Heart right ventricle (tissue), 16 donors: ENCODE data around the gene SLC44A5. TPM values are rescaled to one million over a fixed set of nuclear protein-coding genes. Genes with fewer than 3 reads are reported as not detected.

Source experiments
- ATAC-seq, 8 donors: fragments of 200-7000 bp; cut with Tn5 transposase; one replicate each; pipeline ENCODE4 v1.9.1; 2020; ENCODE audit warnings: mild to moderate bottlenecking in 8 of 8, moderate library complexity in 8 of 8, moderate number of reproducible peaks in 1 of 8
- DNase-seq, 2 donors: peaks; one replicate each; pipeline ENCODE4 v3.0.0-alpha.2; 2020
- H3K27ac ChIP-seq, 10 donors: fragments of 200-600 bp; sonication (generic) in 2 of 10; one replicate each; pipeline versions ENCODE4 v1.5.0 to v1.8.0; 2020 to 2022; ENCODE audit warnings: mild to moderate bottlenecking in 3 of 10
- H3K27me3 ChIP-seq, 7 donors: fragments of 200-600 bp; one replicate each; pipeline ENCODE4 v1.8.0; 2021 to 2022; ENCODE audit warnings: mild to moderate bottlenecking in 2 of 7
- H3K36me3 ChIP-seq, 9 donors: fragments of 200-600 bp; sonication (generic) in 1 of 9; one replicate each; pipeline versions ENCODE4 v1.5.0 to v1.8.0; 2020 to 2022; ENCODE audit warnings: mild to moderate bottlenecking in 2 of 9
- H3K4me1 ChIP-seq, 9 donors: fragments of 200-600 bp; sonication (generic) in 1 of 9; one replicate each; pipeline versions ENCODE4 v1.5.0 to v1.8.0; 2020 to 2022; ENCODE audit warnings: mild to moderate bottlenecking in 4 of 9
- H3K4me3 ChIP-seq, 10 donors: fragments of 200-600 bp; sonication (generic) in 2 of 10; one replicate each; pipeline versions ENCODE4 v1.5.0 to v1.8.0; 2020 to 2022; ENCODE audit warnings: mild to moderate bottlenecking in 7 of 10, moderate library complexity in 2 of 10
- H3K9me3 ChIP-seq, 11 donors: fragments of 200-600 bp in 10 of 11; sonication (generic) in 2 of 11; one replicate each; pipeline versions ENCODE4 v1.5.0 to v1.8.0; 2013 to 2022; ENCODE audit warnings: mild to moderate bottlenecking in 2 of 11, control low read depth in 1 of 11, moderate library complexity in 1 of 11
- CTCF ChIP-seq, 9 donors: fragments of 200-600 bp; sonication (generic) in 2 of 9; IDR thresholded peaks; one replicate each; pipeline versions ENCODE4 v1.5.0 to v1.8.0; 2021 to 2022; ENCODE audit warnings: antibody characterized with exemption in 9 of 9, mild to moderate bottlenecking in 5 of 9, moderate library complexity in 1 of 9
- WGBS, 2 donors: extraction: QIAGEN DNeasy Blood & Tissue Kit; methylation state at CpG; one replicate each; pipeline ENCODE4 v1.1.7; 2013; ENCODE audit warnings: inconsistent platforms in 1 of 2; 5-methylcytosine and 5-hydroxymethylcytosine counted together
- intact Hi-C, 10 donors: fragments of 100-400 bp; cut with DNase I; formaldehyde crosslinking; loops; one replicate each; pipeline versions ENCODE4 v1.11.1 to v1.14.2; 2022
- polyA plus RNA-seq, 2 donors: library from polyadenylated mRNA; stranded (reverse); fragments of 200-250 nt; gene quantifications; one replicate each; pipeline ENCODE4 v1.2.3, GENCODE V29; 2013
- total RNA-seq, 10 donors: library from RNA; stranded (reverse); fragmentation: NEBNext Ultra II Directional in 3 of 10; extraction: Animal tissue kit (Norgen Biotek cat#: 25700) in 3 of 10; gene quantifications; one replicate each; pipeline versions ENCODE4 v1.2.1 to v1.2.4, GENCODE V29; 2021 to 2023
- donor health status: Arrhythmogenic right ventricular cardiomyopathy.
- donor health status: ischemic (EF 13 %, LVEDD 7.1; RV severe dilation, severe dysfunction).
- donor health status: healthy with polysubstance abuse.
- donor health status: DM: no; HTN: yes; CAD: no.
- donor health status: DM: no; HTN: no; CAD: no.
- donor health status: ischemic (EF 25% LVEDD 6.9; RV normal size, moderate dysfunction).
- donor health status: ischemic (EF 25% LVEDD 5.7; RV mildly dilated, moderate dysfunction).
- donor health status: healthy.
- donor health status: DM: yes; HTN: yes; CAD: no.
- donor health status: Ischemic cardiomyopathy.
- donor health status: ischemic (EF 35%, LVEDD 5.7; RV mildly dilated, moderate dysfunction).
- donor health status: nonischemic (EF 11% LVEDD 7.7; RV severe dilation, severe dysfunction).
- donor health status: DM: yes; HTN: yes; CAD: no.
- donor health status: PGD.
- donor health status: ischemic (EF 29% LVEDD 5.4; RV normal size, mild dysfunction).
- donor health status: nonischemic (EF 23%, LVEDD 6.1; RV moderate dilation, normal function).

The SLC44A5 gene
- total and polyA plus RNA-seq, 12 donors = 0.10 to 4.8 (median 1.5) TPM

- 27 to 34% methylated on average over 3 of the region's 3 CpGs for WGBS, 2 donors
- intact Hi-C loops = loop anchor here in 1 of 10 donors (10.0 kb wide), 1 partner anchor 400 kb away; no protein-coding TSS in a partner anchor
- TF ChIP-seq CTCF (IDR thresholded peaks at IDR 0.05) = no peak
These were observed 376.4 kb downstream of the SLC44A5 start for GRCh38 chr1:75234562-75234961.

GRCh38 chr1:75233302-75233929, 377.5 kb downstream of the SLC44A5 start:
- Histone ChIP-seq H3K4me1 (no peaks in the 10 kb centered on the region), H3K27ac (no peak overlapping the region), H3K36me3 (no peaks in the 10 kb centered on the region), H3K9me3 (no peaks in the 10 kb centered on the region), H3K4me3 (no peak overlapping the region), H3K27me3 (no peaks in the 10 kb centered on the region)
- intact Hi-C loops = loop anchor here in 1 of 10 donors (10.0 kb wide), 1 partner anchor 401 kb away; no protein-coding TSS in a partner anchor
- ATAC-seq = peak in 1 of 8 donors; percentile 45
- 12 to 15% methylated on average over 11 of the region's 11 CpGs for whole genome bisulfite sequencing, 2 donors
- no peak for DNase-seq
- peak in 8 of 9 donors; percentile 10 to 66 (median 57) for TF ChIP-seq CTCF (IDR thresholded peaks at IDR 0.05)

More at GRCh38 chr1:75234562-75234961, 376.4 kb downstream of the SLC44A5 start:
- no peak overlapping the region for H3K4me3 ChIP-seq
- H3K27me3 ChIP-seq = no peaks in the 10 kb centered on the region
- no peak for ATAC-seq
- H3K4me1 ChIP-seq = no peaks in the 10 kb centered on the region
- H3K9me3 ChIP-seq = no peaks in the 10 kb centered on the region
- H3K36me3 ChIP-seq = no peaks in the 10 kb centered on the region
- no peak for DNase-seq
- no peak overlapping the region for H3K27ac ChIP-seq

- no peak for DNase-seq
- H3K4me1 ChIP-seq = no peaks in the 10 kb centered on the region
- no peaks in the 10 kb centered on the region for H3K9me3 ChIP-seq
- TF ChIP-seq CTCF (IDR thresholded peaks at IDR 0.05) = no peak
- H3K36me3 ChIP-seq = no peaks in the 10 kb centered on the region
- H3K4me3 ChIP-seq = no peak overlapping the region
- H3K27me3 ChIP-seq = no peaks in the 10 kb centered on the region
- no peak overlapping the region for H3K27ac ChIP-seq
- intact Hi-C loops = no loop called here
- WGBS, 2 donors = 68 to 83% methylated on average over 3 of the region's 3 CpGs
- ATAC-seq = no peak
These were observed 390.8 kb downstream of the SLC44A5 start for GRCh38 chr1:75220072-75220471.

GRCh38 chr1:75214017-75214416, 396.9 kb downstream of the SLC44A5 start:
- no peak overlapping the region for H3K27ac ChIP-seq
- no peaks in the 10 kb centered on the region for H3K27me3 ChIP-seq
- no peaks in the 10 kb centered on the region for H3K4me1 ChIP-seq
- intact Hi-C loops = no loop called here
- ATAC-seq = no peak
- no peaks in the 10 kb centered on the region for H3K9me3 ChIP-seq
- H3K36me3 ChIP-seq = no peaks in the 10 kb centered on the region
- DNase-seq = no peak
- H3K4me3 ChIP-seq = no peak overlapping the region
- no peak for TF ChIP-seq CTCF (IDR thresholded peaks at IDR 0.05)
